ENCODE data around the gene CTTNBP2. TPM values are rescaled to one million over a fixed set of nuclear protein-coding genes. Genes with fewer than 3 reads are reported as not detected.

Gene CTTNBP2
- total RNA-seq, 1 donor from 2014 or later: 6.6 TPM

DNA sequence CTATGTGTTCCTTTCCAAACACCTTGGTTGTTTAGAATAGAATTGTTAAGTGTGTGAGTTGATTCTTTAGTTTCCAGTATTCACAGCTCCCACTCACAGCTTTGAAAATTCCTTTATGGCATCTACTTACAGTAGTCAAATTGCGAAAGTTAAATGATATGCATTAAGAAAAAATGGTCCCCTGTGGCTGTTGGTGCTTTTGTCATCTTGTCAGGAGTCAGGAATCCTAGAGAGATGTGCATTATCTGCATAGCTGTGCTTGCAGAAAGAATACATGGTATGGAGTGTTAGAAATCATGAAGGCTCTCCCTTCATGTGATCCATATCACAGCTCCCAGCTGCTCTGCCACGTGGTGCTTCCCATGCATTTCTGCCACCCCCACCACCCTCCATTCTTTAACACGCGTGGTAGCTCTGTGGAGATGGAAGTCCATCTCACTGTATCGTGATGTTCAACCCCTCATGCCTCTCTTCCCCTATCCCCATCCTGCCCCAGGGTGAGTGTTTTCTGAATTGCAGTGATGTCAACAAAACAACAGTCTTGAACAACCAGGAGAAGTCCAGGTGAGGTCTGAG lies 29.2 kb upstream of the CTTNBP2 start:
- Histone ChIP-seq H3K4me1 (no peaks in the 10 kb centered on the region), H3K4me3 (no peak overlapping the region), H3K27ac (no peak overlapping the region), H3K9me3 (no peaks in the 10 kb centered on the region), H3K36me3 (no peaks in the 10 kb centered on the region), H3K27me3 (ENCODE audit: low read depth) (no peaks in the 10 kb centered on the region)
- DNase-seq (no peak), ATAC-seq (no peak)
- TF ChIP-seq, protein P1, sequence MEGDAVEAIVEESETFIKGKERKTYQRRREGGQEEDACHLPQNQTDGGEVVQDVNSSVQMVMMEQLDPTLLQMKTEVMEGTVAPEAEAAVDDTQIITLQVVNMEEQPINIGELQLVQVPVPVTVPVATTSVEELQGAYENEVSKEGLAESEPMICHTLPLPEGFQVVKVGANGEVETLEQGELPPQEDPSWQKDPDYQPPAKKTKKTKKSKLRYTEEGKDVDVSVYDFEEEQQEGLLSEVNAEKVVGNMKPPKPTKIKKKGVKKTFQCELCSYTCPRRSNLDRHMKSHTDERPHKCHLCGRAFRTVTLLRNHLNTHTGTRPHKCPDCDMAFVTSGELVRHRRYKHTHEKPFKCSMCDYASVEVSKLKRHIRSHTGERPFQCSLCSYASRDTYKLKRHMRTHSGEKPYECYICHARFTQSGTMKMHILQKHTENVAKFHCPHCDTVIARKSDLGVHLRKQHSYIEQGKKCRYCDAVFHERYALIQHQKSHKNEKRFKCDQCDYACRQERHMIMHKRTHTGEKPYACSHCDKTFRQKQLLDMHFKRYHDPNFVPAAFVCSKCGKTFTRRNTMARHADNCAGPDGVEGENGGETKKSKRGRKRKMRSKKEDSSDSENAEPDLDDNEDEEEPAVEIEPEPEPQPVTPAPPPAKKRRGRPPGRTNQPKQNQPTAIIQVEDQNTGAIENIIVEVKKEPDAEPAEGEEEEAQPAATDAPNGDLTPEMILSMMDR (IDR thresholded peaks at IDR 0.05): no peak
- intact Hi-C loops (cut with DNase I): no loop called here

DNA sequence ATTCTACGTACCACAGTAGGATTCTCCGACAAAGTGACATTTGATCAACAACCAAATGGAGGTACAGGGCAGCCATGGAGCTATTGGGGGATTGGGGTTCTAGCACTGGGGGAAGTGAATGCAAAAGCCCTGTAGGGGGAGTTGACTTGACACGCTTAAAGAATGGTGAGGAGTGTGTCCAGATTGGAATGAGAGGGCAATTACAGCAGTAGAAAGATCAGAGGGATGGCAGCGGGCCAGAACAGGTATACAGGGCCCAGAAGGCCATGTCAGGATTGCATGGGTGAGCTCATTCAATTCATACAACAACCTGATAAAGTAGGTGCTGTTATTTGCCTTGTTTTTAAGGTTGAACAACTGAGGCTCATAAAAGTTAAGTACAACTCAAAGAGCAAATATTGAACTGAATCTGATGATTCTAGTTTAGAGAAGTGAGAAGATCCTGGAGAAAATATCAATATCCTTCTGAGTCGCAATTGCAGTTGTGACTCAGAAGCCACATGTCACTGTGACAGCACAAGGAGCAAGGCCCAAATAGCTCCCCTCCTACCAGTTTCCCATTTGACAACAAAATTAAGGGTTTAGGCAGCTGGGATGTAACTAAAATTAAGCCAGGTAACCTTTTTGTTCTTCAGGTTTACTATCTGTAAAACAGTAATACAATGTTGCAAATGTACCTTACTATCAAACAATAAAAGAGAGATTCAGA lies 28.0 kb upstream of the CTTNBP2 start:
- intact Hi-C loops (cut with DNase I): no loop called here
- H3K27ac ChIP-seq: no peak overlapping the region
- H3K27me3 ChIP-seq (ENCODE audit: low read depth): no peaks in the 10 kb centered on the region
- no peaks in the 10 kb centered on the region for H3K36me3 ChIP-seq
- ATAC-seq: no peak
- no peaks in the 10 kb centered on the region for H3K4me1 ChIP-seq
- H3K4me3 ChIP-seq: no peak overlapping the region
- TF ChIP-seq, protein P1 (IDR thresholded peaks at IDR 0.05): no peak
- no peaks in the 10 kb centered on the region for H3K9me3 ChIP-seq
- no peak for DNase-seq

DNA sequence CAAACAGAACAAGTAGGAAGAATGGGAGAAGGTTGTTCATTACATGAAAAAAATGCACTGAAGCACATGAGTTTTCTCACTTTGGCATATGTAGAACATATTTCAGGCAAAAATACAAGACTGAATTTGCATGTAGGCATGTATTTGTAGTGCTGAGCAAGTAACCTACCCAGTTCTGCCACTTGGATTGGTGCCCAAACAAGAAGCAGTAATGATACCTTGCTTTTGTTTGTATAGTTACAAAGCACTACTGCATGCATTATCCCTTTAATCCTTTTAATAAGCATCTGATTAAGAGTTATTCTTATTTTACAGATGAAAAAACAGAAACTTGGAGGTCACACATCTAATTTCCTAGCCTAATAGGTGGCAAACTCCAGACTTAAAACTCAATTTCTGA lies 23.1 kb upstream of the CTTNBP2 start:
- ATAC-seq (no peak), DNase-seq (no peak)
- TF ChIP-seq, protein P1 (IDR thresholded peaks at IDR 0.05): no peak
- no peaks in the 10 kb centered on the region for H3K9me3 ChIP-seq
- H3K4me1 ChIP-seq: no peaks in the 10 kb centered on the region
- no peak overlapping the region for H3K27ac ChIP-seq
- H3K4me3 ChIP-seq: no peak overlapping the region
- intact Hi-C loops (cut with DNase I): no loop called here
- H3K27me3 ChIP-seq (ENCODE audit: low read depth): no peaks in the 10 kb centered on the region
- H3K36me3 ChIP-seq: no peaks in the 10 kb centered on the region

DNA sequence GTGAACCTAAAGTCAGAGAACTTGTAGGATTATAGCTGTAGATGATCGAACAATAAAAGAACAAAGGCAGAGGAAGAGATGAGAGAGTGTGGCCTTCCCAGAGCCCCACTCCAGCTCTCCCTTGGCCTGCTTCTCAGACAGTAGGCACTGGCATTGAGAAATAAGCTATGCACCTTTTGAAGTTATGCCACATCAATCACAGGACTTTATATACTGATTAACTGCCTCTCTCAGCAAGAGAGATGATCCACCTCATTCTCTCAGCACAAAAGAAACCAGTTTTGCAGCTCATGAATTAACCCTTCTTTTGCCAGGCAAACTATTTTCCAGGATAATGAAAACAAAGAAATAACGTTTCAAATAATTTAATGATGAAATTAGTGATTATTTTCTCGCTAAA lies 22.0 kb upstream of the CTTNBP2 start:
- Histone ChIP-seq H3K27me3 (ENCODE audit: low read depth) (no peaks in the 10 kb centered on the region), H3K27ac (no peak overlapping the region), H3K4me3 (no peak overlapping the region), H3K36me3 (no peaks in the 10 kb centered on the region), H3K4me1 (no peaks in the 10 kb centered on the region), H3K9me3 (no peaks in the 10 kb centered on the region)
- TF ChIP-seq, protein P1 (IDR thresholded peaks at IDR 0.05): no peak
- intact Hi-C loops (cut with DNase I): no loop called here
- no peak for DNase-seq
- no peak for ATAC-seq

DNA sequence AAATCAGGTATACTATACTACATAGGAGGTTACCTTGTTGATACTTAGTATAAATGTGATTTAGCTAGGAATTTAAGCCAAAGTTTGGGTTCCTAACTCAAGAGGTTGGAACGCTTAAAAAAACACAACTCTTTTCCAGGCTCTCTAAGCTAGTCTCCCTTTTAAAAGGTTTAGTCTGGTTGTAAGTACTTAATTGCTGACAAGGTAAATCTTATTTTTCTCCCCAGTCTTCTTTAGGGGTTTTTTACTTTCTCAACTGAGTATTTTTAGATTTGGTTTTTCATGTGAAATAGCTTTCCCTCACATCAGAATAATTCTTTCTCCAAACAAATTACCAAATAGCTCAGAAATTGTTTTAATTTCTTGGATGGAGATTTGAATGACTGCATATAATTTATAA lies 20.8 kb upstream of the CTTNBP2 start:
- Histone ChIP-seq H3K9me3 (no peaks in the 10 kb centered on the region), H3K36me3 (no peaks in the 10 kb centered on the region), H3K27me3 (ENCODE audit: low read depth) (no peaks in the 10 kb centered on the region), H3K4me3 (no peak overlapping the region), H3K4me1 (no peaks in the 10 kb centered on the region), H3K27ac (no peak overlapping the region)
- TF ChIP-seq, protein P1 (IDR thresholded peaks at IDR 0.05): no peak
- no peak for ATAC-seq
- DNase-seq: no peak
- intact Hi-C loops (cut with DNase I): no loop called here
